Measurements from ENCODE around the gene THOC2. TPM values are rescaled to one million over a fixed set of nuclear protein-coding genes. Genes with fewer than 3 reads are reported as not detected.
"Not testable (repeated sequence)": the region's sequence is repeated elsewhere in the genome, so short reads cannot be mapped to it uniquely, and the experiment has no call there.

Gene THOC2
- total RNA-seq, 3 donors from 2014 or later (not counting 1 experiment from before 2014, with no cell fraction given) = 86.9 to 114 (median 90.3) TPM

DNA sequence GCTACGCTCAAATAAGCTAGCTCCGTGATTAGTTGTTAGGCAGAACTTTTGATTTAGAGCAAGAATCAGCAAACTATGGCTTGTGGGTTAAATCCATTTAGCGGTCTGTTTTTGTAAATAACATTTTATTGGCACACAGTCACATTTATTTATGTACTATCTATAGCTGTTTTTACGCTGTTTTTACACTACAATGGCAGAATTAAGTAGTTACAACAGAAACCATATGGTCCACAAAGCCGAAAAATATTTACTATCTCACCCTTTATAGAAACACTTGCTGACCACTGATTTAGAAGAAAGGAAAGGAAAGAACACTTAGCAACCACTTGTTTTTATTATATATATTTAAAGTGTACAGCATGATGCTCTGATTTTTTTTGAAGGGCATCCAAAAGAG is 41.1 kb downstream of the THOC2 start:
- Histone ChIP-seq H3K27me3 (ENCODE audit: control insufficient read depth, insufficient read depth, low read length) (no peaks in the 10 kb centered on the region), H3K36me3 (ENCODE audit: control insufficient read depth, insufficient read depth, low read length) (peaks cover 7% of the 10 kb centered on the region), H3K4me1 (ENCODE audit: control insufficient read depth, insufficient read depth, low read length) (no peaks in the 10 kb centered on the region), H3K4me3 (ENCODE audit: low read length) (no peak overlapping the region), H3K27ac (ENCODE audit: low read length) (no peak overlapping the region), H3K9me3 (ENCODE audit: control insufficient read depth, insufficient read depth, low read length) (no peaks in the 10 kb centered on the region)
- H3K9me3 Mint-ChIP-seq = no peaks in the 10 kb centered on the region
- H3K27ac Mint-ChIP-seq = no peak overlapping the region
- H3K4me3 Mint-ChIP-seq = no peak overlapping the region
- DNase-seq (no peak), ATAC-seq (no peak)
- TF ChIP-seq, protein P1, sequence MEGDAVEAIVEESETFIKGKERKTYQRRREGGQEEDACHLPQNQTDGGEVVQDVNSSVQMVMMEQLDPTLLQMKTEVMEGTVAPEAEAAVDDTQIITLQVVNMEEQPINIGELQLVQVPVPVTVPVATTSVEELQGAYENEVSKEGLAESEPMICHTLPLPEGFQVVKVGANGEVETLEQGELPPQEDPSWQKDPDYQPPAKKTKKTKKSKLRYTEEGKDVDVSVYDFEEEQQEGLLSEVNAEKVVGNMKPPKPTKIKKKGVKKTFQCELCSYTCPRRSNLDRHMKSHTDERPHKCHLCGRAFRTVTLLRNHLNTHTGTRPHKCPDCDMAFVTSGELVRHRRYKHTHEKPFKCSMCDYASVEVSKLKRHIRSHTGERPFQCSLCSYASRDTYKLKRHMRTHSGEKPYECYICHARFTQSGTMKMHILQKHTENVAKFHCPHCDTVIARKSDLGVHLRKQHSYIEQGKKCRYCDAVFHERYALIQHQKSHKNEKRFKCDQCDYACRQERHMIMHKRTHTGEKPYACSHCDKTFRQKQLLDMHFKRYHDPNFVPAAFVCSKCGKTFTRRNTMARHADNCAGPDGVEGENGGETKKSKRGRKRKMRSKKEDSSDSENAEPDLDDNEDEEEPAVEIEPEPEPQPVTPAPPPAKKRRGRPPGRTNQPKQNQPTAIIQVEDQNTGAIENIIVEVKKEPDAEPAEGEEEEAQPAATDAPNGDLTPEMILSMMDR (IDR thresholded peaks at IDR 0.05) = no peak
- H3K36me3 Mint-ChIP-seq = no peaks in the 10 kb centered on the region
- WGBS (ENCODE audit: insufficient coverage) = no CpG with 5 or more reads among the region's 5 CpGs
- no peaks in the 10 kb centered on the region for H3K27me3 Mint-ChIP-seq (ENCODE audit: low read depth in 2 of 2)
- H3K4me1 Mint-ChIP-seq = no peaks in the 10 kb centered on the region
- intact Hi-C loops (cut with micrococcal nuclease) = no loop called here

DNA sequence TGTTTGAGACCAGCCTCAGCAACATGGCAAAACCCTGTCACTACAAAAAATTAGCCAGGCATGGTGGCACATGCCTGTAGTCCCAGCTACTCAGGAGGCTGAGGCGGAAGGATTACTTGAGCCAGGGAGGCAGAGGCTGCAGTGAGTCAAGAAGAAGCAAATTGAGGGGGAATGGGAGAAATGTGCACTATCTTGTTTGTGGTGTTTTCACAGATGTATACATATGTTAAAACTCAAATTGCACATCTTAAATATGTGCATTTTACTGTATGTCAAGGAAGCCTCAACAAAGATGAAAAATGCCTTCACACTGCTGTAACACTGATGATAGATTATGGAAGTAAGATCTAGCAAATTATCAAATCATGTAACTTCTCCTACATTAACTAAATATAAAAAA is 44.3 kb downstream of the THOC2 start:
- Mint-ChIP-seq H3K4me1 (peaks cover 0 to 4% of the 10 kb centered on the region in 2 donors), H3K36me3 (no peaks in the 10 kb centered on the region), H3K9me3 (no peaks in the 10 kb centered on the region), H3K27me3 (ENCODE audit: low read depth in 2 of 2) (no peaks in the 10 kb centered on the region), H3K4me3 (no peak overlapping the region), H3K27ac (no peak overlapping the region)
- Histone ChIP-seq H3K9me3 (ENCODE audit: control insufficient read depth, insufficient read depth, low read length) (no peaks in the 10 kb centered on the region), H3K27ac (ENCODE audit: low read length) (no peak overlapping the region), H3K4me3 (ENCODE audit: low read length) (no peak overlapping the region), H3K27me3 (ENCODE audit: control insufficient read depth, insufficient read depth, low read length) (no peaks in the 10 kb centered on the region), H3K36me3 (ENCODE audit: control insufficient read depth, insufficient read depth, low read length) (peaks cover 7% of the 10 kb centered on the region), H3K4me1 (ENCODE audit: control insufficient read depth, insufficient read depth, low read length) (no peaks in the 10 kb centered on the region)
- ATAC-seq (no peak), DNase-seq (no peak)
- intact Hi-C loops (cut with micrococcal nuclease) = no loop called here
- 100% methylated on average over 1 of the region's 1 CpG for WGBS (ENCODE audit: insufficient coverage)
- TF ChIP-seq, protein P1 (IDR thresholded peaks at IDR 0.05) = no peak

DNA sequence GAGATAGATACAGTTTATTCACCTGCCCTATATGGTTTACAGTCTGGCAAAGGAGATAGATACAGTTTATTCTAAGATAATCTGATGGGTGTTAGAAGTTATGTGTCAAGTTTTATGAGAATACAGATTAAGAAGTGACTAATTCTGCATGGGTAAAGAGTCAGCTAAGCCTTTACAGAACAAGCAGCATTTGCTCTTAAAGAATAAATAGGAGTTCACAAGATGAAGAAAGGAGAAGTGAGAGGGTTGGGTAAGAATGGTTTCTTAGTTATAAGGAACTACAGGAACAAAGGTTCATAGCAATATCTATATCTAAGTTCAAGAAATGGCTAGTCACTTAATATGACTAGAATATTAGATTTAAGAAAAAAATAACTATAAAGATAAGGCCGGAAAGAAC is 47.6 kb downstream of the THOC2 start:
- no CpG with 5 or more reads among the region's 1 CpG for WGBS (ENCODE audit: insufficient coverage)
- ATAC-seq = no peak
- no peak overlapping the region for H3K27ac Mint-ChIP-seq

DNA sequence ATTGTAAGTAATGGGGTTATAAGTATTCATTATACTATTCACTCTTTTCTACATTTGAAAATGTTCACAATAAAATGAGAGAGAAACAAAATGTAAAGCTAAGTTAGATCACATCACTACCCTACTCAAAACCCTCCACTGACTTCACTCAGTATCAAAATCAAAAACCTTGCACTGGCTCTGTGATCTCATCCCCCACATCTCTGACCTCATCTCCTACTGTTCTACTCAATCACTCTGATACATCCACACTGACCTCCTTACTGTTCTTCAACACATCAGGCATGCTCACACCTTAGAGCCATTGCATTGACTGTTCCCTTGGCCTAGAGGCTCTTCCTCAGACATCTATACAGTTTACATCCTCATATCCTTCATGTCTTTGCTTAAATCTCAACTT is 50.7 kb downstream of the THOC2 start:
- H3K36me3 ChIP-seq (ENCODE audit: control insufficient read depth, insufficient read depth, low read length) = peaks cover 6% of the 10 kb centered on the region
- Mint-ChIP-seq H3K36me3 (no peaks in the 10 kb centered on the region), H3K27ac (no peak overlapping the region), H3K4me3 (no peak overlapping the region), H3K9me3 (no peaks in the 10 kb centered on the region), H3K4me1 (peaks cover 0 to 9% of the 10 kb centered on the region in 2 donors), H3K27me3 (ENCODE audit: low read depth in 2 of 2) (no peaks in the 10 kb centered on the region)
- TF ChIP-seq, protein P1 (IDR thresholded peaks at IDR 0.05) = no peak
- H3K27ac ChIP-seq (ENCODE audit: low read length) = no peak overlapping the region
- intact Hi-C loops (cut with micrococcal nuclease) = no loop called here
- ATAC-seq (no peak), DNase-seq (no peak)
- no peaks in the 10 kb centered on the region for H3K9me3 ChIP-seq (ENCODE audit: control insufficient read depth, insufficient read depth, low read length)
- no peaks in the 10 kb centered on the region for H3K27me3 ChIP-seq (ENCODE audit: control insufficient read depth, insufficient read depth, low read length)
- no peak overlapping the region for H3K4me3 ChIP-seq (ENCODE audit: low read length)
- no peaks in the 10 kb centered on the region for H3K4me1 ChIP-seq (ENCODE audit: control insufficient read depth, insufficient read depth, low read length)

More for the DNA sequence above, 47.6 kb downstream of the THOC2 start:
- H3K36me3 Mint-ChIP-seq = no peaks in the 10 kb centered on the region
- Histone ChIP-seq H3K4me1 (ENCODE audit: control insufficient read depth, insufficient read depth, low read length) (no peaks in the 10 kb centered on the region), H3K4me3 (ENCODE audit: low read length) (no peak overlapping the region), H3K27me3 (ENCODE audit: control insufficient read depth, insufficient read depth, low read length) (no peaks in the 10 kb centered on the region), H3K27ac (ENCODE audit: low read length) (no peak overlapping the region), H3K9me3 (ENCODE audit: control insufficient read depth, insufficient read depth, low read length) (no peaks in the 10 kb centered on the region), H3K36me3 (ENCODE audit: control insufficient read depth, insufficient read depth, low read length) (peaks cover 6% of the 10 kb centered on the region)
- no peak overlapping the region for H3K4me3 Mint-ChIP-seq
- TF ChIP-seq, protein P1 (IDR thresholded peaks at IDR 0.05) = no peak
- DNase-seq = no peak
- intact Hi-C loops (cut with micrococcal nuclease) = no loop called here
- no peaks in the 10 kb centered on the region for H3K9me3 Mint-ChIP-seq
- H3K4me1 Mint-ChIP-seq = peaks cover 0 to 9% of the 10 kb centered on the region in 2 donors
- no peaks in the 10 kb centered on the region for H3K27me3 Mint-ChIP-seq (ENCODE audit: low read depth in 2 of 2)

DNA sequence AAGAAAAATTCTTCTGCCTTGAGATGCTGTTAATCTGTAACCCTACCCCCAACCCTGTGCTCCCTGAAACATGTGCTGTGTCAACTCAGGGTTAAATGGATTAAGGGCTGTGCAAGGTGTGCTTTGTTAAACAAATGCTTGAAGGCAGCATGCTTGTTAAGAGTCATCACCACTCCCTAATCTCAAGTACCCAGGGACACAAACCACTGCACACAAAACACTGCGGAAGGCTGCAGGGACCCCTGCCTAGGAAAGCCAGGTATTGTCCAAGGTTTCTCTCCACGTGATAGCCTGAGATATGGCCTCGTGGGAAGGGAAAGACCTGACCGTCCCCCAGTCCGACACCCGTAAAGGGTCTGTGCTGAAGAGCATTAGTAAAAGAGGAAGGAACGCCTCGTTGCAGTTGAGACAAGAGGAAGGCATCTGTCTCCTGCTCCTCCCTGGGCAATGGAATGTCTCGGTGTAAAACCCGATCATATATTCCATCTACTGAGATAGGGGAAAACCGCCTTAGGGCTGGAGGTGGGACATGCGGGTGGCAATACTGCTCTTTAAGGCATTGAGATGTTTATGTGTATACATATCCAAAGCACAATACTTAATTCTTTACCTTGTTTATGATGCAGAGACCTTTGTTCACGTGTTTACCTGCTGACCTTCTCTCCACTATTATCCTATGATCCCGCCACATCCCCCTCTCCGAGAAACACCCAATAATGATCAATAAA is 53.0 kb downstream of the THOC2 start:
- H3K9me3 Mint-ChIP-seq; DNase-seq; H3K36me3 Mint-ChIP-seq; H3K4me1 ChIP-seq (ENCODE audit: control insufficient read depth, insufficient read depth, low read length); ATAC-seq; H3K27ac ChIP-seq (ENCODE audit: low read length); H3K4me1 Mint-ChIP-seq; intact Hi-C loops (cut with micrococcal nuclease); H3K27me3 Mint-ChIP-seq (ENCODE audit: low read depth in 2 of 2); H3K9me3 ChIP-seq (ENCODE audit: control insufficient read depth, insufficient read depth, low read length); H3K27me3 ChIP-seq (ENCODE audit: control insufficient read depth, insufficient read depth, low read length); H3K4me3 ChIP-seq (ENCODE audit: low read length); H3K27ac Mint-ChIP-seq; H3K4me3 Mint-ChIP-seq: not testable (repeated sequence)
- 100% methylated on average over 3 of the region's 15 CpGs for WGBS (ENCODE audit: insufficient coverage)
- peaks cover 12% of the 10 kb centered on the region for H3K36me3 ChIP-seq (ENCODE audit: control insufficient read depth, insufficient read depth, low read length)
